ENCODE data around the gene LYZL4. TPM values are rescaled to one million over a fixed set of nuclear protein-coding genes. Genes with fewer than 3 reads are reported as not detected.

Gene LYZL4
- total and polyA plus RNA-seq, 2 of the 13 experiments (the other 11 are each of a cell fraction or from before 2014, with no cell fraction given): not detected

GRCh38 chr3:42421818-42422796, 11.7 kb upstream of the LYZL4 start (continued):
- TF ChIP-seq CBX2 (IDR thresholded peaks at IDR 0.05; ENCODE audit: low read depth, low read length): no peak
- TF ChIP-seq CBX2 (CRISPR knock-in tag; IDR thresholded peaks at IDR 0.05; ENCODE audit: low read depth): 0 out of 2 replicates have a peak, but pooled peaks have one; percentile 1
- TF ChIP-seq NBN (conservative IDR thresholded peaks at IDR 0.05): no peak
- TF ChIP-seq ZNF292 (CRISPR knock-in tag; IDR thresholded peaks at IDR 0.05; ENCODE audit: borderline replicate concordance, low read depth): peak; percentile 76
- TF ChIP-seq SIX4 (CRISPR knock-in tag; IDR thresholded peaks at IDR 0.05): peak; percentile 61
- TF ChIP-seq, protein P1, sequence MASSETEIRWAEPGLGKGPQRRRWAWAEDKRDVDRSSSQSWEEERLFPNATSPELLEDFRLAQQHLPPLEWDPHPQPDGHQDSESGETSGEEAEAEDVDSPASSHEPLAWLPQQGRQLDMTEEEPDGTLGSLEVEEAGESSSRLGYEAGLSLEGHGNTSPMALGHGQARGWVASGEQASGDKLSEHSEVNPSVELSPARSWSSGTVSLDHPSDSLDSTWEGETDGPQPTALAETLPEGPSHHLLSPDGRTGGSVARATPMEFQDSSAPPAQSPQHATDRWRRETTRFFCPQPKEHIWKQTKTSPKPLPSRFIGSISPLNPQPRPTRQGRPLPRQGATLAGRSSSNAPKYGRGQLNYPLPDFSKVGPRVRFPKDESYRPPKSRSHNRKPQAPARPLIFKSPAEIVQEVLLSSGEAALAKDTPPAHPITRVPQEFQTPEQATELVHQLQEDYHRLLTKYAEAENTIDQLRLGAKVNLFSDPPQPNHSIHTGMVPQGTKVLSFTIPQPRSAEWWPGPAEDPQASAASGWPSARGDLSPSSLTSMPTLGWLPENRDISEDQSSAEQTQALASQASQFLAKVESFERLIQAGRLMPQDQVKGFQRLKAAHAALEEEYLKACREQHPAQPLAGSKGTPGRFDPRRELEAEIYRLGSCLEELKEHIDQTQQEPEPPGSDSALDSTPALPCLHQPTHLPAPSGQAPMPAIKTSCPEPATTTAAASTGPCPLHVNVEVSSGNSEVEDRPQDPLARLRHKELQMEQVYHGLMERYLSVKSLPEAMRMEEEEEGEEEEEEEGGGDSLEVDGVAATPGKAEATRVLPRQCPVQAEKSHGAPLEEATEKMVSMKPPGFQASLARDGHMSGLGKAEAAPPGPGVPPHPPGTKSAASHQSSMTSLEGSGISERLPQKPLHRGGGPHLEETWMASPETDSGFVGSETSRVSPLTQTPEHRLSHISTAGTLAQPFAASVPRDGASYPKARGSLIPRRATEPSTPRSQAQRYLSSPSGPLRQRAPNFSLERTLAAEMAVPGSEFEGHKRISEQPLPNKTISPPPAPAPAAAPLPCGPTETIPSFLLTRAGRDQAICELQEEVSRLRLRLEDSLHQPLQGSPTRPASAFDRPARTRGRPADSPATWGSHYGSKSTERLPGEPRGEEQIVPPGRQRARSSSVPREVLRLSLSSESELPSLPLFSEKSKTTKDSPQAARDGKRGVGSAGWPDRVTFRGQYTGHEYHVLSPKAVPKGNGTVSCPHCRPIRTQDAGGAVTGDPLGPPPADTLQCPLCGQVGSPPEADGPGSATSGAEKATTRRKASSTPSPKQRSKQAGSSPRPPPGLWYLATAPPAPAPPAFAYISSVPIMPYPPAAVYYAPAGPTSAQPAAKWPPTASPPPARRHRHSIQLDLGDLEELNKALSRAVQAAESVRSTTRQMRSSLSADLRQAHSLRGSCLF (CRISPR knock-in tag; IDR thresholded peaks at IDR 0.05; ENCODE audit: borderline replicate concordance): no peak
- peak; percentile 78 for TF ChIP-seq MED8 (CRISPR knock-in tag; IDR thresholded peaks at IDR 0.05; ENCODE audit: insufficient replicate concordance)
- TF ChIP-seq, protein P2, sequence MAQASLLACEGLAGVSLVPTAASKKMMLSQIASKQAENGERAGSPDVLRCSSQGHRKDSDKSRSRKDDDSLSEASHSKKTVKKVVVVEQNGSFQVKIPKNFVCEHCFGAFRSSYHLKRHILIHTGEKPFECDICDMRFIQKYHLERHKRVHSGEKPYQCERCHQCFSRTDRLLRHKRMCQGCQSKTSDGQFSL (CRISPR knock-in tag; IDR thresholded peaks at IDR 0.05): no peak
- TF ChIP-seq TEAD3 (CRISPR knock-in tag; optimal IDR thresholded peaks at IDR 0.05; ENCODE audit: borderline replicate concordance): peak; percentile 85
- TF ChIP-seq TEAD2 (CRISPR knock-in tag; IDR thresholded peaks at IDR 0.05): no peak
- no peak for TF ChIP-seq ATF4 (CRISPR knock-in tag; IDR thresholded peaks at IDR 0.05)
- peak; percentile 93 for TF ChIP-seq SOX13 (IDR thresholded peaks at IDR 0.05)
- TF ChIP-seq SOX13 (CRISPR knock-in tag; conservative IDR thresholded peaks at IDR 0.05 in 1 of 2, IDR thresholded peaks at IDR 0.05 in 1 of 2): peak in 1 of 2 experiments; percentile 90; a peak in 2 of 4 replicates
- no peak for TF ChIP-seq ATF7 (IDR thresholded peaks at IDR 0.05)
- peak; percentile 16; the same call in 1 of the 2 replicates for TF ChIP-seq ATF7 (CRISPR knock-in tag; IDR thresholded peaks at IDR 0.05)
- 0 out of 2 replicates have a peak, but pooled peaks have one; percentile 42 for TF ChIP-seq KAT7 (CRISPR knock-in tag; IDR thresholded peaks at IDR 0.05; ENCODE audit: borderline replicate concordance)
- TF ChIP-seq SNAPC2 (CRISPR knock-in tag; IDR thresholded peaks at IDR 0.05): peak; percentile 88; the same call in 1 of the 2 replicates
- TF ChIP-seq, protein P3, sequence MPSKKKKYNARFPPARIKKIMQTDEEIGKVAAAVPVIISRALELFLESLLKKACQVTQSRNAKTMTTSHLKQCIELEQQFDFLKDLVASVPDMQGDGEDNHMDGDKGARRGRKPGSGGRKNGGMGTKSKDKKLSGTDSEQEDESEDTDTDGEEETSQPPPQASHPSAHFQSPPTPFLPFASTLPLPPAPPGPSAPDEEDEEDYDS (CRISPR knock-in tag; IDR thresholded peaks at IDR 0.05): peak; percentile 34; the same call in 1 of the 2 replicates
- TF ChIP-seq ATF6 (CRISPR knock-in tag; conservative IDR thresholded peaks at IDR 0.05): no peak
- no peak for TF ChIP-seq TBP (CRISPR knock-in tag; IDR thresholded peaks at IDR 0.05)
- TF ChIP-seq ZBTB7B (CRISPR knock-in tag; IDR thresholded peaks at IDR 0.05): peak; percentile 76

Data from HepG2 (cell line).